Fibroblast of lung (primary cell): ENCODE data around the gene GRK3.

Source experiments
- EZH2 ChIP-seq: IDR thresholded peaks from 2 replicates; pipeline ENCODE4 v1.5.1; 2012; ENCODE audit warnings: low read length, control low read depth, mild to moderate bottlenecking; ENCODE audit errors: missing control alignments
- TF ChIP-seq, protein P1 (sequence below), 2 donors: IDR thresholded peaks in 1 of 2; conservative IDR thresholded peaks in 1 of 2; 1 replicate in 1 of 2; 2 replicates in 1 of 2; pipeline ENCODE4 v1.5.1; 2011 to 2012; ENCODE audit warnings: low read length in 2 of 2, control low read depth in 1 of 2, inconsistent platforms in 1 of 2, low read depth in 1 of 2, mild to moderate bottlenecking in 1 of 2

DNA sequence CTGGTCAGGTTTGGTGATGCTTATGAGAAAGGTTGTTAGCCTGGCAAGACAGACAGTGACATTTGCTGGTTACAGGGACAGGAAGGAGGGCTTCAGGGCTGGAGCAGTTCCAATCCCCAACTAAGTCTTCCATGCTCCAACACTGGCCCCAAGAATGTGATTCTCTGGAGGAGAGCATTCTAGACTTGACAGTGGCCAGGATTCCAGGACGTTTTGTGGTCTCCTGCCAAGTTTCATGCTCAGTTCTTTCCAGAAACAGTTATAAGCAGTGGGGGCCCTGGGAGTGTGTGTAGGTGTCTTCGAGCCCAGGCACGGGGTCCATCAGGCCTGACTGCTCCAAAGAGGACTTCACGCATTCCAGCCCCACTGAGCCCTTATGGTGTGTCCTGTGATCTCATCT lies 8.9 kb upstream of the GRK3 start:
- TF ChIP-seq, protein P1, sequence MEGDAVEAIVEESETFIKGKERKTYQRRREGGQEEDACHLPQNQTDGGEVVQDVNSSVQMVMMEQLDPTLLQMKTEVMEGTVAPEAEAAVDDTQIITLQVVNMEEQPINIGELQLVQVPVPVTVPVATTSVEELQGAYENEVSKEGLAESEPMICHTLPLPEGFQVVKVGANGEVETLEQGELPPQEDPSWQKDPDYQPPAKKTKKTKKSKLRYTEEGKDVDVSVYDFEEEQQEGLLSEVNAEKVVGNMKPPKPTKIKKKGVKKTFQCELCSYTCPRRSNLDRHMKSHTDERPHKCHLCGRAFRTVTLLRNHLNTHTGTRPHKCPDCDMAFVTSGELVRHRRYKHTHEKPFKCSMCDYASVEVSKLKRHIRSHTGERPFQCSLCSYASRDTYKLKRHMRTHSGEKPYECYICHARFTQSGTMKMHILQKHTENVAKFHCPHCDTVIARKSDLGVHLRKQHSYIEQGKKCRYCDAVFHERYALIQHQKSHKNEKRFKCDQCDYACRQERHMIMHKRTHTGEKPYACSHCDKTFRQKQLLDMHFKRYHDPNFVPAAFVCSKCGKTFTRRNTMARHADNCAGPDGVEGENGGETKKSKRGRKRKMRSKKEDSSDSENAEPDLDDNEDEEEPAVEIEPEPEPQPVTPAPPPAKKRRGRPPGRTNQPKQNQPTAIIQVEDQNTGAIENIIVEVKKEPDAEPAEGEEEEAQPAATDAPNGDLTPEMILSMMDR (conservative IDR thresholded peaks at IDR 0.05 in 1 of 2, IDR thresholded peaks at IDR 0.05 in 1 of 2; ENCODE audit: low read depth in 1 of 2, low read length in 2 of 2) = no peak
- TF ChIP-seq EZH2 = no peak
